ENCODE data around the gene XPO6. TPM values are rescaled to one million over a fixed set of nuclear protein-coding genes. Genes with fewer than 3 reads are reported as not detected.

The XPO6 gene
- total RNA-seq, 1 donor from 2014 or later = 155 TPM

- Mint-ChIP-seq H3K27me3 (ENCODE audit: unreplicated experiment) (no peaks in the 10 kb centered on the region), H3K4me3 (ENCODE audit: unreplicated experiment) (no peak overlapping the region), H3K9me3 (ENCODE audit: unreplicated experiment) (no peaks in the 10 kb centered on the region), H3K4me1 (ENCODE audit: unreplicated experiment) (no peaks in the 10 kb centered on the region), H3K27ac (ENCODE audit: unreplicated experiment) (no peak overlapping the region), H3K36me3 (ENCODE audit: low read depth, unreplicated experiment) (no peaks in the 10 kb centered on the region)
- no peak for TF ChIP-seq CTCF (IDR thresholded peaks at IDR 0.05; ENCODE audit: unreplicated experiment)
- no peak for DNase-seq (ENCODE audit: low spot score)
Measured at GRCh38 chr16:28073836-28074235, 137.9 kb downstream of the XPO6 start.

GRCh38 chr16:28072087-28072486 is 139.7 kb downstream of the XPO6 start:
- Mint-ChIP-seq H3K27me3 (ENCODE audit: unreplicated experiment) (peaks cover 6% of the 10 kb centered on the region), H3K4me1 (ENCODE audit: unreplicated experiment) (no peaks in the 10 kb centered on the region), H3K27ac (ENCODE audit: unreplicated experiment) (no peak overlapping the region), H3K9me3 (ENCODE audit: unreplicated experiment) (no peaks in the 10 kb centered on the region), H3K4me3 (ENCODE audit: unreplicated experiment) (no peak overlapping the region), H3K36me3 (ENCODE audit: low read depth, unreplicated experiment) (no peaks in the 10 kb centered on the region)
- no peak for TF ChIP-seq CTCF (IDR thresholded peaks at IDR 0.05; ENCODE audit: unreplicated experiment)
- no peak for DNase-seq (ENCODE audit: low spot score)

GRCh38 chr16:28069971-28070794 is 141.6 kb downstream of the XPO6 start:
- Mint-ChIP-seq H3K27ac (ENCODE audit: unreplicated experiment) (no peak overlapping the region), H3K27me3 (ENCODE audit: unreplicated experiment) (peaks cover 6% of the 10 kb centered on the region), H3K36me3 (ENCODE audit: low read depth, unreplicated experiment) (no peaks in the 10 kb centered on the region), H3K9me3 (ENCODE audit: unreplicated experiment) (no peaks in the 10 kb centered on the region), H3K4me3 (ENCODE audit: unreplicated experiment) (no peak overlapping the region), H3K4me1 (ENCODE audit: unreplicated experiment) (no peaks in the 10 kb centered on the region)
- TF ChIP-seq CTCF (IDR thresholded peaks at IDR 0.05; ENCODE audit: unreplicated experiment) = no peak
- no peak for DNase-seq (ENCODE audit: low spot score)

GRCh38 chr16:28068976-28069375 is 142.8 kb downstream of the XPO6 start:
- TF ChIP-seq CTCF (IDR thresholded peaks at IDR 0.05; ENCODE audit: unreplicated experiment) = no peak
- Mint-ChIP-seq H3K36me3 (ENCODE audit: low read depth, unreplicated experiment) (no peaks in the 10 kb centered on the region), H3K4me3 (ENCODE audit: unreplicated experiment) (no peak overlapping the region), H3K27me3 (ENCODE audit: unreplicated experiment) (peaks cover 16% of the 10 kb centered on the region), H3K4me1 (ENCODE audit: unreplicated experiment) (no peaks in the 10 kb centered on the region), H3K27ac (ENCODE audit: unreplicated experiment) (no peak overlapping the region), H3K9me3 (ENCODE audit: unreplicated experiment) (no peaks in the 10 kb centered on the region)
- DNase-seq (ENCODE audit: low spot score) = no peak

- Mint-ChIP-seq H3K27ac (ENCODE audit: unreplicated experiment) (peak overlapping the region; percentile 20), H3K9me3 (ENCODE audit: unreplicated experiment) (no peaks in the 10 kb centered on the region), H3K4me1 (ENCODE audit: unreplicated experiment) (no peaks in the 10 kb centered on the region), H3K27me3 (ENCODE audit: unreplicated experiment) (peaks cover 16% of the 10 kb centered on the region), H3K4me3 (ENCODE audit: unreplicated experiment) (no peak overlapping the region), H3K36me3 (ENCODE audit: low read depth, unreplicated experiment) (no peaks in the 10 kb centered on the region)
- no peak for TF ChIP-seq CTCF (IDR thresholded peaks at IDR 0.05; ENCODE audit: unreplicated experiment)
- DNase-seq (ENCODE audit: low spot score) = no peak
Measured at GRCh38 chr16:28067604-28068379, 144.0 kb downstream of the XPO6 start.
